ENCODE measurements around the gene GMDS.
"Not testable (repeated sequence)": the region's sequence is repeated elsewhere in the genome, so short reads cannot be mapped to it uniquely, and the experiment has no call there.

Gene GMDS

GRCh38 chr6:1698527-1698926 is 546.9 kb downstream of the GMDS start:
- no peak for DNase-seq

DNA sequence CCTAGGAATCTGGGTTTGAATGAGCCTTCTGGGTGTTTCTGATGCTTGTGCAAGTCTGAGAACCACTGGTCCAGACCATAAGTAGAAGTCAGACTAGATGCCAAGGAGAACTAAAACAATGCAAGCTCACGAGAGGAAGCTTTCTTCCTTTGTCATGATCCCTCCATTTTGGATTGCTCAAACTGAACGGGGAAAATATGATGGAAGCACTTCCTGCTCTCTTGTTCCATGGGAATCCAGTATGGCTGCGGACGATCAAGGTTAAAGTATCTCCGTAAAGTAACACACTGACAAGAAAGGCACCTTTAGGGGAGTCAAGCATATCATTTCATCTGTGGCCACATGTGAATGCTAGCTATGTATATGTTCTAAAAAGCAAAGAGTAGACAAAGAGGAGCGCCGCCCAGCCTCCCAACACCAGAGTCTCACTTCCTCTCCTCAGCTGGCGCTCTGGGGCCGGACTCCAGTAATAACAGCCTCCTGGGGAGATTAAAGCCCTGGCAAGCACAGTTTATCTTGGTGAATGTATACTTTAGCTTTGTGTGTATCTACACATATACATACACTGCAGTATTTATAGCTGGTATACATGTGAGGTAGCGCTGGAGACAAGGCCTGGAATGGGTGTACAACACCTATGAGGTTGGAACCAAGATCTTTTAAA is 547.6 kb downstream of the GMDS start:
- DNase-seq: no peak

- no peak for DNase-seq
These were observed 548.9 kb downstream of the GMDS start for GRCh38 chr6:1696463-1696850.

DNA sequence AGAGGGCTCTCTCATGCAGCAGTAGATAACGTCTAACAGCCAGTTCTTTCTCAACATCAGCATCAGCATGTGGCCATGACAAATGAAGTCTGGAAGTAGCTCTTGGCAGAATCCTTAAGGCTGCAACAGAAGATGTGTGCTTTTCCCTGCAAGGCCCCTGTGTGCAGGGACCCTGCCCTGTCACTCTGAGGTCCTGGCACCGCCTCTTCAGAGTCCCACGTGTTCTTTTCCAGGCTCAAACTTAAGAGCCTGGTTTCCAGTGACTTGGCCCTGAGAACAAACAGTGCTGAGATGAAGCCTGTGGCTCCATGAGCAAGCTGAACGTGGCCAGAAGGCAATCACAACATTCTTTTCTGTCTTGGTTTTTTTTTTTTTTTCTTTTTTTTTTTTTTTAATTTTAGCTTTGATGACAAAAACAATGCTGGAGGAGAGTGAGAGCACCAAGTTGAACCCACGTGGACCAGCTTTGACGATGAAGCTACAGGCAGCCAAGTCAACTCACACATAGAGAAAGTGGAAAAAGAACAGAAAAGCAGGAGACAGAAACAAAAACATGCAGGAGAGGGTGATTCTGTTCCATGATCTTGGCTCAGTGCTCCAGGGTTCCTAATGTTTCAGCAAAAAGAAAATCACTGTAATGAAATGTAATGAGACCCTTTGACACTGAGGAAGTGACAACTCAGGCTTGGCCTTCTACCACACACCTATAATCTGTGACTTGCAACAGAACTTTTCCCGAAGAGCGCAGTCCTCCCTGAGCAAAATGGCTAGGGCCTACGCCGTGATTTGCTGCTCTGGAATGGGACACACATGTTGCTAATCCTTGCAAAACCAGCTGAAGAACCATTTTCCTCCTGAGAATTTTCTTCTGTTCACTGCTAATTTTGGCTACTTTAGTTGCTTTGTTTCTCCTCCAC is 549.6 kb downstream of the GMDS start:
- no peak for DNase-seq

DNA sequence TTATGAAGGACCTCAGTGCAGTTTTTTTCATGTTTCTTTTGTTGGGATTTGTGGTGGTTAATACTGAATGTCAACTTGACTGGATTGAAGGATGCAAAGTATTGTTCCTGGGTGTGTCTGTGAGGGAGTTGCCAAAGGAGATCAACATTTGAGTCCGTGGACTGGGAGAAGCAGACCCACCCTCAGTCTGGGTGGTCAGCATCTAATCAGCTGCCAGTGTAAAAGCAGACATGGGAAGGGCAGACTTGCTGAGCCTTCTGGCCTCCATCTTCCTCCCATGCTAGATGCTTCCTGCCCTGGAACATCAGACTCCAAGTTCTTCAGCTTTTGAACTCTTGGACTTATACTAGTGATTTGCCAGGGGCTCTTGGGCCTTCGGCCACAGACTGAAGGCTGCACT is 553.6 kb downstream of the GMDS start:
- not testable (repeated sequence) for DNase-seq

DNA sequence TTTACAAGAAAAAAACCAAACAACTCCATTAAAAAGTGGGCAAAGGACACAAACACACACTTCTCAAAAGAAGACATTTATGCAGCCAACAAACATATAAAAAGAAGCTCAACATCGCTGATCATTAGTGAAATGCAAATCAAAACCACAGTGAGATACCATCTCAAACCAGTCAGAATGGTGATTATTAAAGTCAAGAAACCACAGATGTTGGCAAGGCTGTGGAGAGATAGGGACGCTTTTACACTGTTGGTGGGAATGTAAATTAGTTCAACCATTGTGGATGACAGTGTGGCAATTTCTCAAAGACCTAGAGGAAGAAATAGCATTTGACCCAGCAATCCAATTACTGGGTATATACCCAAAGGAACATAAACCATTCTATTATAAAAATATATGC is 554.7 kb downstream of the GMDS start:
- not testable (repeated sequence) for DNase-seq

GRCh38 chr6:1689141-1689540 is 556.3 kb downstream of the GMDS start:
- DNase-seq: no peak

GRCh38 chr6:1688396-1688795 is 557.0 kb downstream of the GMDS start:
- no peak for DNase-seq

DNA sequence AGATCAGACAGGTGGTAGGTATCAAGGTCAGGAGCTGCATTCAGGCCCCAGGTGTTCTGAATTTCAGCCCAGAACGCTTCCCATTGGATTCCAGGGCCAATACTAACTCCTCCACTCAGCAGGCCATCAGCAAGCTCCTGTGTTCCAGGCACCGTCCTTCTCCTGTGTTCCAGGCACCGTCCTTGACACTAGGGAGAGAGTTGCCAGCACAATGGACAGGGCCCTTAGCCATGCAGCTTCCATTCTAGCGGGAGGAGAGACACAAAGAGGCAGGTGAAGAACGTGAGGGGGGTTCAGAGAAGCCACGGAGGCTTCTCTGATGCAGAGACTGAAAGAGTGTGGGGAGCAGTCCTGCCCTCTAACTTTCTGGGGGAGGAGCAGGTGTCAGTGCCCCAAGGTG is 558.0 kb downstream of the GMDS start:
- DNase-seq: no peak

DNA sequence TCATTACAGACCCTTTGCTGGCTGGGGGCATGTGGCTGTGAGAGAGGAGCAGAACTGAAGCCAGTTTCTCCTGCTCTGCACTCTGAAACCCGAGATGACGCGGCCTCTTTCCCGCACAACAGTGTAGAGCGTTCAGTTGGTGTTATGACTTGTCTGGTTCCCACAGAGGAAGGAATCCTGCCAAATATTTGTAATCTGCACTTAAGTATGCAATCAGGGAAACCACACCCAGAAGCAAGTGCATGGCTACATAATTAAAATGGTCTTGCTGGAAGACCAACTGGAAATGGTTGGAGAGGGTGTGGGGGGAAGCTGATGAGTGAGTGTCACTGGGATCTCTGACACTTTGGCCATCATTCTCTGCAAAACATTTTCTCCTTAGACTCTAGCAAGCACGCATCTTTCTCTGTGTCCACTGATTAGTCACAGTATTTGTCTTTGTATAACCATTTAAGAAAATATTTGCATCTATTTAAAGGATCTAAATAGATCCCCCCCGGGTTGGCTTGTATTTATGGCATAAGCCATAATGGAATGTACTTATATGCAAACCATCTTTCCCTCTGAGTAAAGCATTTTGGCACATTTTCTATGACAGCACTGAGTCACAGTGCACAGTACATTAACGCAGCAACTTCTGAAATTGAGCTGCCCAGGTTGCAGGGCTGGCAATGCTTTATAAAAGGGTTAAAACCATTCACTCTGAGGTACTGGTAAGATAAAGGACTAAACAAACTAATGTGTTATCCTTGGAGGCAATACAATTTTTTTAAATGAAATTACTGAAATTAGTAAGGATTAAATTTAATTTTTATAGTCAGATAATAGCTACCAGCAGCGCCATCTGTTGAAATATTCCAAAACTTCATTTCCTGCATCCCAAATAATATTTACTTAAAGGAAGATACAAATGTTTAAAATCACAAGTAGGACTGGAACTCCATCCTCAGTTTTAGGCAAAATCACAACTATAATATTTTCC is 559.0 kb downstream of the GMDS start:
- peak in 1 of 2 experiments; percentile 68 for DNase-seq

DNA sequence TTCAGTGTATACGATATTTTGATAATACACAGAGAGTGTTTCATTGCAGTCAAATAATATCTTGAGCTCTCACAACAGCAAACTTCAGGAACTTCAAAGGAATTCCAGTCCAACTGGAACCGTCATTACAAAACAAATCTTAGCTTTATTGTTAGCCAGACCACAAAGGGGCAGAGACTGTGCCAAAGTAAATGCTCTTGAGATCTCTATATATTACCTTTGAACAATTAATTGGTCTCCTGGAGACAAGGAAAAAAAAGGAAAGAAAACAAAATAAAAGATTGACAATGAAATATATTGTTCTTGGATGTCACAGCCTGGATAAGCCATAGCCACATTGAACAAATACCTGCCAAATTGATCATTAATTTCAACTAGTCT is 565.7 kb downstream of the GMDS start:
- no peak for DNase-seq

DNA sequence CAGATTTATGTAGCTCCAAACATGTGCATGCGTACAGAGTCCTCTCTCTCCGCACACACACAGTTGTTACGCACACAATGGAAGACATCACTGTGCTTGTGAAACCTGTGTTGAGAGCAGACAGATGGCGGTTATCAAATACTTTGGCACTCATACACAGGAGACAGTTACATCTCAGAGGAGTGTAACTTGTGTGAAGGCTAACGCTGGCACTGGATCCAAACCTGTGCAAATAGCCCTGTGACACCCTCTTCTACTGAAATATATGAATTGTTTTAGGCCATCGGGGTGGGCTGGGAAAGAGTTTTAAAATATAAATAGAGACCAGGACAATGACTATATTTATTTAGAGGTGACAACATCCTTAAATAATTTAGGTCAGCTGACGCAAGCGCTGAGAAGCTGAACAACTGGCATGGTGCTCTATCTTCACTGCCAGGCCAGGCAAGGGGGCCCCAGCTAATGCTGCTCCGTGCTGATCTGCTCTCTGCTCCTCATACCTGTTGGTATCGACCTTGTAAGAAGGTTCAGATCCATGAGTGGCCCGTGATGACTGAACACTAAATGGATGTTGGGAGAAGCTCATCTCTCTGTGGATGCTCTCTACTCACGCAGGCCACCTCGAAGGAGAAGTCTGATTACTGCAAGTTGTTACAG is 566.2 kb downstream of the GMDS start:
- DNase-seq: peak; percentile 48 to 70

- DNase-seq: peak; percentile 57 to 82
These were observed 567.2 kb downstream of the GMDS start for GRCh38 chr6:1678201-1678600.

DNA sequence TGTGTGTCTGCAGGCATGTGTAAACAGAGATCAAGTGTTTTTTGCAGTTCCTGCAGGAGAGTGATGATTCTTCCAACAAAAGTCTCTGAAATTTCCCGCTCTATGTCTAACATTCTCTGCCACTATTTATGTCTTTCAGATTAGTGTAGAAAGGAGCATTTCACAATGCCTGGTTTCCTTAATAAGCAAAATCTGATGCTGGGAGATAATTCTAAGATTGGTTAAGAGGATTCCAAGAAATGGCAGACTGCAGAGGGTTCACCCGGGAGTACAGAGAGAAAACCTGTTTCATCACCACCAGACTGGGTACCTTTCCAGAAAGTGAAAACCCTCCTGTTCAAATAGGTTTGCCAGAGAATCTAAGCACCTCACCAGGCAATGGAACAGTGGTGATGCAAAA is 573.0 kb downstream of the GMDS start:
- DNase-seq: no peak

- DNase-seq: no peak
These were observed 574.5 kb downstream of the GMDS start for GRCh38 chr6:1670711-1671462.

DNA sequence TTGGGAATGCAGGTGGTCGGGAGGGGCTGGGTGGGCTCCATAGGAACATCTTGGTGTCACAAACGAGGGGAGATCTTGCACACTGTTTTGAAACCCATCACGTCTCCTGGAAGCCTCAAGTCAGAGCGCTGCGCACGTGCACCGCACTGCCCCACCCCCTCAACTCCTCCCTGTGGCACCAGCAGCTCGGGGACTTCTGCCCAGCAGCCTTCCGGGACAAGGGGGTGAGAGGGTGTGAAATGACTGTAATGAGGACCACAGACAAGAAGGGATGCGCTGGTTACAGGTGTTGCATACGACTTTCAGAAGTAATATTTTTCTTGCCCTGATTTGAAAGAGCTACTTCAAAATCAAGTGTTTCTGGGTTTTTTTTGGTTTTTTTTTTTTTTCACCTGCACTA is 575.4 kb downstream of the GMDS start:
- DNase-seq: no peak

DNA sequence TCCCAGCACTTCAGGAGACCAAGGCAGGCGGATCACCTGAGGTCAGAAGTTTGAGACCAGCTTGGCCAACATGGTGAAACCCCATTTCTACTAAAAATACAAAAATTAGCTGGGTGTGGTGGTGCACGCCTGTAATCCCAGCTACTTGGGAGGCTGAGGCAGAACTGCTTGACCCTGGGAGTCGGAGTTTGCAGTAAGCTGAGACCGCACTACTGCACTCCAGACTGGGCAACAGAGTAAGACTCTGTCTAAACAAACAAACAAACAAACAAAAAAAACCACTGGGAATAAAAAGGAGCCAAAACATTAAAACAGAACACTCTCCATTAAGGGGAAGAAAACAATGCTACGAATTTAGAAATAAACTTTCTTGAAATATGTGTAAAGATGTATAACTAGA is 576.9 kb downstream of the GMDS start:
- DNase-seq: not testable (repeated sequence)

DNA sequence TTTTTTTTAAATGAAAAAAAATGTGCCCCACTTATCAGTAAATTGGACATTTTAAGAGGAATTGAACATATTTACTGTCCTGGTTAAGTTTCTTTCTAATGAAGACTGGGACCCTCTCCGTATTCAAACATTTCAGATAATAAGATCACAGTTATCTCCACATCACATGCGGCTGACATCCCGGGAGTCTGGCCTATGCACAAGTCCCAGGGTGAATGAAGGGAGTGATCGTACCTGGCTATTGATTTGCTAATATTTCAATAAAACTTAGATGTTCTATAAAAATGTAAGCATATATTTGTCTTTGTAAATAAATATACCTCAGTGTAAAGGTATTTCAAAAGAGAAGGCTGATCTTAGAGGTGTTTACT is 577.6 kb downstream of the GMDS start:
- no peak for DNase-seq

- DNase-seq: no peak
These were observed 578.2 kb downstream of the GMDS start for GRCh38 chr6:1667012-1667804.

GRCh38 chr6:1665214-1665613 is 580.2 kb downstream of the GMDS start:
- no peak for DNase-seq

GRCh38 chr6:1664329-1664728 is 581.1 kb downstream of the GMDS start:
- DNase-seq: no peak

Measured in NCI-H446 (cell line).